Kidney epithelial cell (primary cell): ENCODE data around the gene SLC6A3. TPM values are rescaled to one million over a fixed set of nuclear protein-coding genes. Genes with fewer than 3 reads are reported as not detected.

Source experiments
- DNase-seq: peaks from one replicate; pipeline ENCODE4 v3.0.0-alpha.2; 2010; ENCODE audit warnings: low read depth
- H3K27me3 ChIP-seq: 2 replicates; pipeline ENCODE4 v1.6.0; 2011; ENCODE audit warnings: low read length; ENCODE audit not compliant: control insufficient read depth, insufficient read depth
- H3K36me3 ChIP-seq: 2 replicates; pipeline ENCODE4 v1.5.1; 2011; ENCODE audit warnings: low read length; ENCODE audit not compliant: control insufficient read depth, insufficient read depth
- H3K4me3 ChIP-seq: 2 replicates; pipeline ENCODE4 v1.5.1; 2011; ENCODE audit warnings: low read depth, mild to moderate bottlenecking, control low read depth, low read length
- CTCF ChIP-seq: IDR thresholded peaks from 2 replicates; pipeline ENCODE4 v1.5.1; 2011; ENCODE audit warnings: mild to moderate bottlenecking, moderate library complexity, low read length, control low read depth, inconsistent platforms; ENCODE audit not compliant: insufficient read depth, poor library complexity, severe bottlenecking
- total RNA-seq: library from RNA; depleted of rRNA; stranded (reverse); fragments of >200 nt; gene quantifications from 2 replicates; pipeline ENCODE4 v1.2.3, GENCODE V29; 2015

Gene SLC6A3
- total RNA-seq, 1 donor from 2014 or later: not detected

GRCh38 chr5:1370006-1370405, 75.2 kb downstream of the SLC6A3 start:
- H3K27me3 ChIP-seq: no peaks in the 10 kb centered on the region
- H3K36me3 ChIP-seq: no peaks in the 10 kb centered on the region
- no peak for DNase-seq
- no peak overlapping the region for H3K4me3 ChIP-seq
- TF ChIP-seq CTCF: no peak

- Histone ChIP-seq H3K36me3 (no peaks in the 10 kb centered on the region), H3K4me3 (no peak overlapping the region), H3K27me3 (no peaks in the 10 kb centered on the region)
- TF ChIP-seq CTCF: no peak
- DNase-seq: no peak
These were observed 76.5 kb downstream of the SLC6A3 start for GRCh38 chr5:1368756-1369155.

GRCh38 chr5:1368236-1368635, 77.0 kb downstream of the SLC6A3 start:
- no peak for DNase-seq
- Histone ChIP-seq H3K4me3 (no peak overlapping the region), H3K27me3 (no peaks in the 10 kb centered on the region), H3K36me3 (no peaks in the 10 kb centered on the region)
- TF ChIP-seq CTCF: no peak

GRCh38 chr5:1367149-1367548, 78.1 kb downstream of the SLC6A3 start:
- TF ChIP-seq CTCF: no peak
- DNase-seq: no peak
- Histone ChIP-seq H3K4me3 (no peak overlapping the region), H3K36me3 (no peaks in the 10 kb centered on the region), H3K27me3 (no peaks in the 10 kb centered on the region)

GRCh38 chr5:1366514-1366913, 78.7 kb downstream of the SLC6A3 start:
- no peak for DNase-seq
- H3K36me3 ChIP-seq: no peaks in the 10 kb centered on the region
- no peaks in the 10 kb centered on the region for H3K27me3 ChIP-seq
- H3K4me3 ChIP-seq: no peak overlapping the region
- no peak for TF ChIP-seq CTCF

- no peak for TF ChIP-seq CTCF
- Histone ChIP-seq H3K27me3 (peaks cover 4% of the 10 kb centered on the region), H3K36me3 (no peaks in the 10 kb centered on the region), H3K4me3 (no peak overlapping the region)
- no peak for DNase-seq
These were observed 81.0 kb downstream of the SLC6A3 start for GRCh38 chr5:1364211-1364610.
